ENCODE results near the gene NEK1. TPM values are rescaled to one million over a fixed set of nuclear protein-coding genes. Genes with fewer than 3 reads are reported as not detected.
"Not testable (repeated sequence)": the region's sequence is repeated elsewhere in the genome, so short reads cannot be mapped to it uniquely, and the experiment has no call there.

NEK1 gene
- total RNA-seq, 1 donor from 2014 or later, result 11.0 TPM

DNA sequence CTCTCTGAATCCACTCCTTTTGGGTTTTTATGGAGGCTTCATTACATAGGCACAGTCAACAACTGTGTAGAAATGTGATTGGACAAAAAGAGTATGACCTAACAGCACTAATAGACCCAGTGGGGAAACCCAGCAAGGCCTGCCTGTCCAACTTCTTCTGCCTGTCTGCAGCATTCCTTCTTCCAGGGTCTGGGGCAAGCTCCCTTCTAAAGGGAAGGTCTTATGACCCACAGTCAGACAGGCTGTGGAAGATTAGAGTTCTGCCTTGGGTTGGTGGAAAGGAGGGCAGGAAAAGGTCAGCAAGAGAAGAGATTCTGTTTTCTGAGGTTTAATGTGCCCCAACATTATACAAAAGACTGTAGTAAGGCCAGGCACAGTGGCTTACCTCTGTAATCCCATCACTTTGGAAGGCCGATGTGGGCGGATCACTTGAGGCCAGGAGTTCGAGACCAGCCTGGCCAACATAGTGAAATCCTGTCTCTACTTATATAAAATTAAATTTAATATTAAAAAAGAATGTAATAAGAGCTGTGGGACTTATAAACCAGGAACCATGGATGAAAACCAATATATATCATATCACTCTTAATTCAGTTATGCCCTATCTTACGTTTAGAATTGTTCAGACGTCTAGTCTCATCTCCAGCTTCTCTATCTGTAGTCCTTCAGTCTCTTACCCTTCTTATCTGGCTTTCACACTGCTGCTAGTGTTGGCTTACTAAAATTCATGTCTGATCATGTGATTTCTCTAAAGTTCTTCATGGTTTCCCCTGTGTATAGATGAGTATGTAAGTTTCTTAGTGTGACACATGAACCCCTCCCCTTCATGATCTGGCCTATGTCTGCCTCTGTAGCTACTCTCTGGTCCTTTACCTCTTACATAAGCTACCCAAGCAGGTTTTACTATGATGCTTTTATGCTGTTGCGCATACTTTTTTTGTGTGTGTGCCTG, 14.2 kb upstream of the NEK1 start:
- no peak for DNase-seq (ENCODE audit: low spot score in 2 of 2)
- Histone ChIP-seq H3K4me3 (no peak overlapping the region), H3K4me1 (peaks cover 0 to 5% of the 10 kb centered on the region in 2 donors), H3K27me3 (no peaks in the 10 kb centered on the region), H3K36me3 (no peaks in the 10 kb centered on the region), H3K27ac (no peak overlapping the region), H3K9me3 (no peaks in the 10 kb centered on the region)
- intact Hi-C loops (cut with DNase I), result no loop called here
- TF ChIP-seq, protein P1, sequence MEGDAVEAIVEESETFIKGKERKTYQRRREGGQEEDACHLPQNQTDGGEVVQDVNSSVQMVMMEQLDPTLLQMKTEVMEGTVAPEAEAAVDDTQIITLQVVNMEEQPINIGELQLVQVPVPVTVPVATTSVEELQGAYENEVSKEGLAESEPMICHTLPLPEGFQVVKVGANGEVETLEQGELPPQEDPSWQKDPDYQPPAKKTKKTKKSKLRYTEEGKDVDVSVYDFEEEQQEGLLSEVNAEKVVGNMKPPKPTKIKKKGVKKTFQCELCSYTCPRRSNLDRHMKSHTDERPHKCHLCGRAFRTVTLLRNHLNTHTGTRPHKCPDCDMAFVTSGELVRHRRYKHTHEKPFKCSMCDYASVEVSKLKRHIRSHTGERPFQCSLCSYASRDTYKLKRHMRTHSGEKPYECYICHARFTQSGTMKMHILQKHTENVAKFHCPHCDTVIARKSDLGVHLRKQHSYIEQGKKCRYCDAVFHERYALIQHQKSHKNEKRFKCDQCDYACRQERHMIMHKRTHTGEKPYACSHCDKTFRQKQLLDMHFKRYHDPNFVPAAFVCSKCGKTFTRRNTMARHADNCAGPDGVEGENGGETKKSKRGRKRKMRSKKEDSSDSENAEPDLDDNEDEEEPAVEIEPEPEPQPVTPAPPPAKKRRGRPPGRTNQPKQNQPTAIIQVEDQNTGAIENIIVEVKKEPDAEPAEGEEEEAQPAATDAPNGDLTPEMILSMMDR (IDR thresholded peaks at IDR 0.05), result no peak

DNA sequence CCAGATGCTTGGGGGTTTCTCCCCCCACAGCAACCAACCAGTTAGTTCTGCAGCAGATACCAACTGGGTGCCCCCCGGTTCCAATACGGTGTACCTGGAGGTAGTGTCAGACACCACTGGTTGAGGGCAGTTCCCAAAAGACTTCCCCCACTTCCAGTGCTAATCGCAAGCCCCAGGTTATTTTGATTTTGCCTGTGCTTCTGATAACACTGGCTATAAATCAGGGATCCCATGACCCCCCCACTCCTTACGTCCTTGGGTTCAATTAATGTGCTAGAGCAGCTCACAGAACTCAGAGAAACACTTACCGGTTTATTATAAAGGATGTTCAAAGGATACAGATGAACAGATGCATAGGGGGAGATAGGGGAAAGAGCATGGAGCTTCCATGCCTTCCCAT, 13.5 kb upstream of the NEK1 start:
- Histone ChIP-seq H3K4me3 (no peak overlapping the region), H3K4me1 (peaks cover 0 to 5% of the 10 kb centered on the region in 2 donors), H3K27me3 (no peaks in the 10 kb centered on the region), H3K27ac (no peak overlapping the region), H3K36me3 (no peaks in the 10 kb centered on the region), H3K9me3 (no peaks in the 10 kb centered on the region)
- TF ChIP-seq, protein P1 (IDR thresholded peaks at IDR 0.05), result no peak
- DNase-seq (ENCODE audit: low spot score in 2 of 2), result no peak
- intact Hi-C loops (cut with DNase I), result no loop called here

DNA sequence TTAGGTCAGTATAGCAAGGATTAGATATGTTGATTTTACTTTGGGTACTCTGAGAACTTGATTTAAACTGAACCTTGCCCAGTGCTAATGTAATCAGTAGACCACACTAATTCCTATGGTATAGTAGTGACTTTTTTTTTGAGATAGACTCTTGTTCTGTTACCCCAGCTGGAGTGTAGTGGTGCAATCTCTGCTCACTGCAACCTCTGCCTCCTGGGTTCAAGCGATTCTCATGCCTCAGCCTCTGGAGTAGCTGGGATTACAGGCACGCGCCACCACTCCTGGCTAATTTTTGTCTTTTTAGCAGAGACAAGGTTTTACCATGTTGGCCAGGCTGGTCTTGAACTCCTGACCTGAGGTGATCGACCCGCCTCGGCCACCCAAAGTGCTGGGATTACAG, 11.6 kb upstream of the NEK1 start:
- H3K9me3 ChIP-seq; H3K27ac ChIP-seq; H3K4me1 ChIP-seq; H3K36me3 ChIP-seq; H3K4me3 ChIP-seq; DNase-seq (ENCODE audit: low spot score in 2 of 2); H3K27me3 ChIP-seq: not testable (repeated sequence)
- intact Hi-C loops (cut with DNase I), result loop anchor here (5.0 kb wide), 1 partner anchor 83 kb away; no protein-coding TSS in a partner anchor

DNA sequence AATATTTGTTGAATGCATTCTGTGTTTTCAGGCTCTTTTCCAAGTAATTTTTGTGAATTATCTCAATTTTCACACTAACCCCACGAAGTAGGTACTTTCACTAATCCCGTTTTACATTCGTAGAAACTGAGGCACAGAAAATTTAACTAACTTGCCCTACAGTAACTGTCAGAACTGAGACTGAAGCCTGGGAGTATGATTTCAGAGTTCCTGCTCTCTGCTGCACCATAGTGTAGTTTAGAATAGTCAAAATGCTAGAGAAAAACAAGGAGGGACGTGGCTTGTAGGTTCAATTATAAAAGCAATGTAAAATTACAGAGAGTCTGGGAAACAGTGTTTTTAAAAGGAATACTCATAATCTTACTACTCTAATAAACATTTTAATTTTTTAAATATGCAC, 10.2 kb upstream of the NEK1 start:
- Histone ChIP-seq H3K9me3 (no peaks in the 10 kb centered on the region), H3K27ac (no peak overlapping the region), H3K27me3 (no peaks in the 10 kb centered on the region), H3K4me1 (peaks cover 0 to 5% of the 10 kb centered on the region in 2 donors), H3K36me3 (no peaks in the 10 kb centered on the region), H3K4me3 (peak overlapping the region; percentile 65 to 88)
- no peak for DNase-seq (ENCODE audit: low spot score in 2 of 2)
- TF ChIP-seq, protein P1 (IDR thresholded peaks at IDR 0.05), result no peak
- intact Hi-C loops (cut with DNase I), result loop anchor here (5.0 kb wide), 1 partner anchor 85 kb away; no protein-coding TSS in a partner anchor

DNA sequence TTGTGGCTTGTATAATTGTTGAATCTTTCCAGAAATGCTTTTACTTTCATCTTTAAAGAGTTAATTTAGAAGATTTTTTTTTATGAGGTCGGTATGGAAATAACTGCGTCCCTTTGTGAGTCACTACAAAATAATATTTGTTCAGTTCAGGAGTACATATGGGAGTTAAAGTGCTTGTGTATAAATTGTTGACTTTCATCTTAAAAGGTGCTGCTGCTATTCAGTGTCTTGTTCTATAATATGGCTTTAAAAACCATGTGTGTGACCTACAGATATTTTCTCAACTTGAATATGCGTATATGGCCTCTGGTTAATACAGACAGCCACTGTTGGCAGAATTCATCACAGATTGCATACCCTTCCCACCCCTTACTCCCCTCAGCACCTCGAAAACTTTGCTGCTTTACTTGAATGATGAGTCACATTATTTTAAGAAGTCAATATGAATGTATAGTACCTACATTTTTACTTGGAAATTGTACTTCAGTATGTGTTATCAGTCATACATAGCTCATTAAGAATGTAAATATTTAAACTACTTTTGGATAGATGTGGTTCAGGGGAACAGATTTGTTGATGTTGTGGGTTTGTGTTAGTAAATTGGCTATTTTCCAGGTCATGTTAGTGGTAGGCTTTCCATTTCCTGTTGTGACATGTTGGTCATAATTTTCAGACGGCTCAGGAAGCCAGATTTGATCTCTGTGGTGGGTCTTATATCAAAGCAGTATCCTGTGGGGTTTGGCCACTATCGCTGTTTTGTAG, 9.5 kb upstream of the NEK1 start:
- TF ChIP-seq, protein P1 (IDR thresholded peaks at IDR 0.05), result no peak
- H3K27me3 ChIP-seq, result no peaks in the 10 kb centered on the region
- no peaks in the 10 kb centered on the region for H3K36me3 ChIP-seq
- H3K9me3 ChIP-seq, result no peaks in the 10 kb centered on the region
- H3K27ac ChIP-seq, result no peak overlapping the region
- no peak for DNase-seq (ENCODE audit: low spot score in 2 of 2)
- peaks cover 0 to 5% of the 10 kb centered on the region in 2 donors for H3K4me1 ChIP-seq
- peak overlapping the region; percentile 65 to 88 for H3K4me3 ChIP-seq
- intact Hi-C loops (cut with DNase I), result loop anchor here (2.0 to 5.0 kb wide), 2 partner anchors 39 to 85 kb away; no protein-coding TSS in a partner anchor
